GM12892 (cell line): ENCODE data around the gene GLI2.

Experiments
- DNase-seq: peaks from one replicate; pipeline ENCODE4 v3.0.0; 2011; ENCODE audit not compliant: insufficient read length
- FAIRE-seq: peaks from 2 replicates; lab custom pipeline; 2011; peaks lifted over from hg19 to GRCh38; lab: Jason Lieb, UNC
- POLR2A ChIP-seq: IDR thresholded peaks from 2 replicates; pipeline ENCODE4 v1.6.1; 2011; ENCODE audit warnings: low read depth, low read length, control low read depth
- POLR2AphosphoS5 ChIP-seq: IDR thresholded peaks from 2 replicates; pipeline ENCODE4 v1.6.1; 2011; ENCODE audit warnings: low read depth, low read length, control low read depth
- TAF1 ChIP-seq: IDR thresholded peaks from 2 replicates; pipeline ENCODE4 v1.6.1; 2011; ENCODE audit warnings: low read depth, mild to moderate bottlenecking, control low read depth, low read length, borderline replicate concordance

GLI2 gene

DNA sequence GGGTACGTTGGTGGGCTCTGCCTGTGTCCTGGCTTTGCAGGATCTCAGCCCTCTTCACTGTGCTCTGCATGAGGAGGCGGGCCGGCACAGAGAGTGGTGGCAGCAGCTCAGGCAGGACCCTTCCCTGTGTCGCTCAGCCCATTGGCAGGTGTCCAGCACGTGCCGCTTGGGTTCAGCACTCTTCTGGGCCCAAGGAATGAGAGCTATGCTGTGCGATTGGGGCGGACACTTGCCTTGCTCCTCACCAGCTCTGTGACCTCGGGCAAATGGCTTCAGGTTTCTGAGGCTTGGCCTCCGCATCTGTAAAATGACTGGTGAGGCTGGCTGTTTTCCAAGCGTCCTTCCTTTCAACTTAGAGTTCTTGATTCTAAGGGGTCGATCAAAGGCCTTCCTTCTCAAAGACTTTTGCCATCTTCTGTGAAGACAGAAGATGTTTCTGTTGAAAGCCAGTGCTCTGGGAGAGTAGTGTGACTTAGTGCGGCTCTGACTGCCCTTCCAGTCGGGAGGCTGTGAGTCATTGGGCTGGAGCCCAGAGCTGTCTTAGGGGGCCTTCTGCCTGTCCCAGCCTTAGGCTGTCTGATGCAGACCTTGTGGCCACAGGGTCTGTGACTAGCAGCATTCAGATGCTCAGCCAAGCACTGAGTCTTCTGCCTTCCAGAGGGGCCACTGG, 35.6 kb downstream of the GLI2 start:
- DNase-seq, result no peak
- no peak for TF ChIP-seq POLR2A
- no peak for TF ChIP-seq POLR2AphosphoS5
- TF ChIP-seq TAF1, result no peak
- FAIRE-seq, result no peak

DNA sequence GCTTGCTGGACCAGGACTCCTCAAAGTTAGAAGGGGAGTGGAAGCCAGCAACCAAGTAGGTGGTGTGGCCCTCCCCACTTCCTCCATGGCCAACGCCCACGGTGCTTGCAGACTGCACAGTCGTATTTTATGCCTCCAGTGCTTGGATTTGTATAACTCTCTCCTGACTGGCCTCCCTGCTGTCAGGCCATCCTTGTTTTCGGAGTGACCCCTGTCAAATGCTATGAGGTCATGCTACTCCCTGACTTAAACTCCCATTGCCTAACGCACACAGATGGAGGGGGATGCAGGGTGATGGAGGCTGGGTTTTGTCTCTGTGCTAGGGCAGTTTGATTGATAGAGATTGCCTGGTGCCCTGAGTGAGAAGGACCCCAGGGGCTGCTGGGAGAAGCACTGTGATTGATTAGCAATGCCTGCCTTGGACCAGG, 36.1 kb downstream of the GLI2 start:
- no peak for FAIRE-seq
- no peak for DNase-seq
- TF ChIP-seq POLR2AphosphoS5 (no peak), TAF1 (no peak), POLR2A (no peak)

DNA sequence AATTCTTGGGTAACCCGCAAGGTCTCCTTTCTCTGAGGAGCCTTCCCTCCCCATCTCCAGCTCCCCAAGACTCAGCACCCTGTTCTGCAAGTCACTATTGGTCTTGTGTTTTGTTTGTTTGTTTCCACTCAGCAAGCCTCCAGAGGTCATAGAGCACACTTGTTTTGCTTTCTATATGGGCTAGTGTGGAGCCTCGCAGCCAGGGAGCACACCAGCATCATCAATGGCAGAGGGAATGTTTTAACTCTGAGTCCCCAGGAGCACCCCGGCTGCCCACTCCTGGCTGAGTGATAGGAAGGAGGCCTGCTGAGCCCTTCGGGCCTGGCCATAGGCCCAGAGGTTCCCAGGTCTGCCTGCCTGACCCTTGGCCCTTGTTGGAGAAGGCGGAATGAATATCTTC, 36.6 kb downstream of the GLI2 start:
- TF ChIP-seq TAF1 (no peak), POLR2AphosphoS5 (no peak), POLR2A (no peak)
- DNase-seq (no peak), FAIRE-seq (no peak)

DNA sequence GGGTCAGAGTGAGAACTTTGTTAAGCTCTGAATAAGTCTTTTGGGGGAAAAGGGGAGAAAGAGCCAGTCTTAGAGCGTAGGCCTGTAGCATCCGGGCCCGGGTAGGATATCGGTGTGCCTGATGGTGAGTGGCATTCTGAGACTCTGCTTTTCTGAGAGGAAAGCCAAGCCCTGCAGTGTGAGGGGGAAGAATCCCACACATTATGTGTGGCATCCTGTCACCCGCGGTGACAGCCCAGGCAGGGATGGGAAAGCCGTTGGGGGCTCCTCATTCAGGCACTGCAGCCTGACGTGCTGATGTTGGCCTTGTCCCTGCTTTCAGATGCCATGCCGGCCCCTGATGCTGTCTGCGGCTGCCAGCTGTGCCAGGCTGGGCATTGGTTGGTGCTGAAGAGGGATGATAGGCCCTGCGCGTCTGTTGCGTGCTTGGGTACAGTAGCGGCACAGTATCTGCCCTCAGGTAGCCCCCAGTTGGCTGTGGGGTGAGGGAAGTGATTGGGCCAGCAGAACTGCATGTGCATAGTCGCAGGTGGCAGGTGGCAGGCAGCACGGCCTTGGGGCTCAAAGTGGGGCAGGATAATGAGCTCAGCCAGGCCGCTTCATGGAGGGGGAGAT, 37.6 kb downstream of the GLI2 start:
- no peak for FAIRE-seq

DNA sequence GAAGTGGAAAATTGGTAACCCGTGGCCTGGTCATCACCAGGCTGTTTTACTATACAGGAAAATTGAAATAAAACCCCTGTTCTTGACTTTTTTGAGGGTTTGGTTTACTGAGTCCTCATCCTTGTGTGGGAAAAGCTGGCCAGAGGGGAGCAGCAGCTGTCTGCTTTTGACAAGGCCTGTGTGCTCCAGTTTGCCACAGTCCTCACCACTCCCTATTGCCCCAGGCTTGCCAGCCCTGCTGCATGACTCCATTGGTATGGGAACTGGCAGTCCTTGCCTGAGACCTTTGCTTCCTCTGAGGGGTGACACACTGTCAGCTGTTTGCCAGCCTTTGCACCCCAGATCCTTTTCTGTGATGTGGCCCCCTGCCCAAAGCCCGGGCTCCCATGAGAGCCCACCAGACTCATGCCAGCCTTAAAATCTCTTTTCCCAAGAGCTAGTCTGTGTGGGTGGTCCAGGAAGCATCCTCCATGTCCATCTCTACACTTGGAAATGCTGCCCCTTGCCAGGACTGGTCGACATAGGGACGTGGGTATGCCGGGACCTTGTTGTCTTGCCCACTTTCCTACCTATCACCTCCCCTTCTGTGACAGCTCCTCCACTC, 39.0 kb downstream of the GLI2 start:
- no peak for FAIRE-seq

More for the DNA sequence above, 37.6 kb downstream of the GLI2 start:
- TF ChIP-seq POLR2A (no peak), POLR2AphosphoS5 (no peak), TAF1 (no peak)
- DNase-seq, result no peak

DNA sequence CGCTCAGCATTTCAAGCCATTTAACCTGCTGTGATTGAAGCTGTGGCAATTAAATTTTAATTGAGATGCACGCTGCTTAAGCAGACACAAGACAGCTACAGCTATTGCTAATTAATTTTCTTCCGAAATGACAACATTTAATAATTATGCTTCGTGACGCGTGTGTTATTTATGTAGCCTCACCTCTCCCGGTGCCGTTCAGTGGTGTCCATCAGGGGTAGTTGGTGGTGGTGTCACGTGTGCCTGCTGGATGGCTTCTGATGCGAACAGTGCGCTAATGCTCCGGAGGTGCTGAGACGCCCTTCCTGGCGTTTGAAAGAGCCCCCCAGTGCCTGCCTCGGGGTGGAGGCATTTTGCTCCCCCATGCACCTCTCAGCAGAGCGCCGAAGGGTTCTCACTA, 39.5 kb downstream of the GLI2 start:
- FAIRE-seq (no peak), DNase-seq (no peak)
- TF ChIP-seq POLR2A (no peak), POLR2AphosphoS5 (no peak), TAF1 (no peak)

More for the DNA sequence above, 39.0 kb downstream of the GLI2 start:
- no peak for TF ChIP-seq POLR2A
- TF ChIP-seq POLR2AphosphoS5, result no peak
- no peak for TF ChIP-seq TAF1
- no peak for DNase-seq

DNA sequence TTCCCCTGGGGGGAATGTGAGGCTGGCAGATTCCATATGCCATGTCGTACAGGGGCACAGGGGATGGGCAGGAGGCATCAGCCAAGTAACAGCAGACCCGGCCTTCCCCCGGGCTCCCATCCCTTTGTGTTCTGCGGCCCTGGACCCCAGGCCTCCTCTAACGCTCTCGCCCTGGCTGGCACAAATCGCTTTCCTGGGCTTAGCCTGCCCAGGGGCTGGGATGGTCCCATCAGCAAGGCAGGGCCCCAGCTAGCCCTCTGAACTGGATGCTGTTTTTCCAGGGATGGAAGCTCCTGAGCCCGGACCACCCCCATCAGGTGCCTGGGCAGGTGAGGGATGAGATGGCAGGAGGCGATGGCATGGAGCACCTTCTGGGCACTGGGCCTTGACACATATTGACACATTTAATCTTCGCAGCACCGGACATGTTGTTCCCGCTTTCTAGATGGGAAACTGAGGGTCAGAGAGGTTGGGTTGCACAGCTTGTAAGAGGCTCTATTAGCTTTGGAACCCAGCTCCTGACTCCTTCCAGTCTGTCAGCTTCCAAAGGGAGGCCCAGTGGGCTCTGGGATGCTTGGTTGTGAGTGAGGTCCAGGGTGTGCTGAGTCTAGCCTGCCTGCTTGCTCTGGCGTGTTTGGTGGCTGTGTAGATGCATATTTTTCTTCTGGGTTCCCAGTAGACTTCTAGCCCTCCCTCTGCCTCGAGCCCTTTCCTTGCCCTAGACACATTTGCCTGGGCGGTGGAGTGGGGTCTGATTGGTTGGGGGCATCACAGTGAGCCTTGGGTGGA, 40.3 kb downstream of the GLI2 start:
- TF ChIP-seq POLR2AphosphoS5 (no peak), TAF1 (no peak), POLR2A (no peak)
- DNase-seq, result no peak
- FAIRE-seq, result no peak

DNA sequence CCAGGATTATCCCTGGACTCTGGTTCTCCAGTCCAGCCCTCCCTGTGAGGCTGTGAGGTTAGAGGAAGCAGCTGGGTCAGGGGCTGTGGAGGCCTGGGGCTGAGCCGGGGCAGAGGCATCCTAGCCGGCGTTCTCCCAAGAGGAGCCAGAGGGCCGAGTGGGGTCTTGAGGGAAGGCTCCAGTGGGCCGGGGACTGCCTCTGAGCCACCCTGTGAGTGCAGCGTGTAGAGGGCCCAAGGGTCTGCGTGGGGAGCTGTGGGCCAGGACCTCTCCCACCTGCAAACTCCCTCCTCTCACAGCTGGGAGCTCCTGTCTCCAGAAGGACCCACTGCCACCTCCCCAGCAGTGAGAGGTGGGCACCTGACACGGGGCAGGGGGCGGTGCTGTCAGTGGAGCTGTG, 41.0 kb downstream of the GLI2 start:
- FAIRE-seq (no peak), DNase-seq (no peak)
- no peak for TF ChIP-seq TAF1
- no peak for TF ChIP-seq POLR2AphosphoS5
- TF ChIP-seq POLR2A, result no peak

DNA sequence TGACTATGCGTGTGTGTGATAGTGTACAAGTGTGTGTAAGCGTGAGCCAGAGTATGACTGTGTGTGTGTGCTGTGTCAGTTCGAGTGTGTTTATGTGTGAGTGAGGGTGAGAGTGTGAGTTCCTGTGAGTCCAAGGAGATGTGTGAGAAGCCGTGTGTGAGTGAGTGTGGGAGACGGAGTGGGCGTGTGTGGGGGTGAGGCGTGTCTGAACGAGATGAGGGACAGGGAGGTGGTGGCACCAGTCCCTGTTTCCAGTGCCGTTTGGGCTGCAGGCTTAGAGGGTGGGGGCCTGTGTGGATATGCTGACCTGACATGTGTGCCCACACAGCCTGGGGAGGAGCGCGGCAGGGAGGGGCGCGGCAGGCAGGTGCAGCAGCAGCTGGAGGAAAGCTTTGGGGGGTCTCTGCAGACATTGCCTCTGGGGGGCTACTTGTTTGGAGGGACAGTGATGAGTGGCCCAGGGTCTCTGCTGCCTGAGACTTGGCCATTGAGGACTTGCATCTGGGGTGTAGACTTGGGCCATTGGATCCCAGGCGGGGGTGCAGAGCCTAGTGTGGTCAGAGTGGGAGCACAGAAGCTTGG, 41.6 kb downstream of the GLI2 start:
- no peak for DNase-seq
- no peak for FAIRE-seq
- TF ChIP-seq TAF1 (no peak), POLR2AphosphoS5 (no peak), POLR2A (no peak)

DNA sequence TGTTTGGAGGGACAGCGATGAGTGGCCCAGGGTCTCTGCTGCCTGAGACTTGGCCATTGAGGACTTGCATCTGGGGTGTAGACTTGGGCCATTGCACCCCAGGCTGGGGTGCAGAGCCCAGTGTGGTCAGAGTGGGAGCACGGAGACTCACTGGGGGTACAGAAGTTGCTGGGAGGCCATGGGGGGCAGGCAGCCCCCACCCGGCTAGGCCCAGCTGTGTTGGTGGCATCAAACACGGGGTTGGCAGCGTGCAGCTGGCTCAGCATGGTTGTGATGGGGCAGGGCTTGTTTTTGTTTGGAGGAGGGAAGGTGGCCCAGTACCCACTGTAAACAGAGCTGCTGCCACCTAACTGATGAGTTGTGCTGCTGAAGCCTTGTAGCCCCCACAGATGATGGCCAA, 42.1 kb downstream of the GLI2 start:
- TF ChIP-seq POLR2A (no peak), TAF1 (no peak), POLR2AphosphoS5 (no peak)

DNA sequence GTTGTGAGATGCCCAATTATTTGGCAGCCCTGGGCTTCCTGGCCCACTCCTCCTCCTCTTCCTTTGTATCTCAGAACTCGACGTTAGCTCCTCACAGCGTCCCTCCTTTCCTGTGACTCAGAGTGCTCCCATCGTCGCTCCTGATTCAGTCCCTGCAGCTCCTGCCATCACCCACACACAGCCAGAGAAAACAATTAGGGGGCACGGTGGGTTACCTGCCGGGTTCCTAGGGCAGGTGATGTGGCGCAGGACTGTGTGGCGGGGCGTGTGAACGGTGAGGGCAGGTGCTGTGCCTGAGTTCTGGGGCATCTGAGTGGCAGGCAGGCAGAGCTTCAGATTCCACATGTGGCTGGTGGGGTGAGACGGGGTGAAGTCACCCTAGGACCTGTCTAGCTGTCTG, 42.6 kb downstream of the GLI2 start:
- no peak for TF ChIP-seq POLR2AphosphoS5
- TF ChIP-seq POLR2A, result no peak
- TF ChIP-seq TAF1, result no peak
- DNase-seq (no peak), FAIRE-seq (no peak)

More for the DNA sequence above, 42.1 kb downstream of the GLI2 start:
- no peak for FAIRE-seq
- DNase-seq, result no peak

DNA sequence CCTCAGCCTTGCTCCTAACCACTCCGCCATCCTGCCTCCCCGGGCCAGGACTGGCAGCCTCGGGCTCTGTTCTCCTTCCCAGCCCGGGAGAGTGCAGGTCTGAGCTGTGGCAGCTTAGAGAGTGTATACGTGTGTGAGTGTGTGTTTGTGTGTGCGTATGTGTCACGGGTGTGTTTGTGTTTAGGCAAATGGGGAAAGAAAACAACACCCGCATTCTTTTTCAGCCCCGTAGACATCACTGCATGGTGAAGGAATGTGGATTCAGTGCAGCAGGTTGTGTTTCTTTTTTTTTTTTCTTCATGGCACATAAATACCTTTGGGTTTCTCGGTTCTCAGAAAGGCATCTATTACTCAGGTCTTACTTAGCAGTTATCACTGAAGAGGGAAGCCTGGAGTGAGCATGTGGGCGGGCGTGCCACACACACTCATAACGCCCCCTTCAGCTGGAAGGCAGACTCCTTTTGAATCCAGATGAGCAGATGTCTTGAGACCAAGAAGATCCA, 44.2 kb downstream of the GLI2 start:
- no peak for DNase-seq
- TF ChIP-seq TAF1 (no peak), POLR2AphosphoS5 (no peak), POLR2A (no peak)
- no peak for FAIRE-seq
